Measurements from ENCODE around the gene SUSD3. TPM values are rescaled to one million over a fixed set of nuclear protein-coding genes. Genes with fewer than 3 reads are reported as not detected.
A peak's percentile ranks its signal among the peaks of the same experiment; 100 is the strongest.
"Not testable (repeated sequence)": the region's sequence is repeated elsewhere in the genome, so short reads cannot be mapped to it uniquely, and the experiment has no call there.

The SUSD3 gene
- total and polyA plus RNA-seq, 4 donors: 2.0 to 9.7 (median 5.1) TPM

- 81 to 88% methylated on average over 16 of the region's 16 CpGs for WGBS, 2 donors
- ATAC-seq (ENCODE audit: insufficient read depth, low FRiP score) (no peak), DNase-seq (peak in 1 of 3 donors; percentile 7)
- H3K9me3 ChIP-seq (ENCODE audit: control insufficient read depth in 4 of 4, insufficient read depth in 3 of 4, low read length in 3 of 4): peaks cover 0 to 4% (median 0%) of the 10 kb centered on the region in 4 donors
- TF ChIP-seq CTCF (IDR thresholded peaks at IDR 0.05; ENCODE audit: control extremely low read depth, extremely low read depth): no peak
- H3K27ac ChIP-seq (ENCODE audit: low read depth in 1 of 2, low read length in 1 of 2): peak overlapping the region in 1 of 2 donors; percentile 82
- H3K4me3 ChIP-seq: no peak overlapping the region
- H3K36me3 ChIP-seq (ENCODE audit: control insufficient read depth in 4 of 4, insufficient read depth in 4 of 4, low read length in 4 of 4): no peaks in the 10 kb centered on the region
- peaks cover 0 to 25% (median 6%) of the 10 kb centered on the region in 5 donors for H3K4me1 ChIP-seq (ENCODE audit: control insufficient read depth in 5 of 5, insufficient read depth in 5 of 5, low read length in 5 of 5)
- no peaks in the 10 kb centered on the region for H3K27me3 ChIP-seq (ENCODE audit: control insufficient read depth in 3 of 3, insufficient read depth in 3 of 3, low read length in 2 of 3)
- H3K9ac ChIP-seq (ENCODE audit: insufficient read depth in 1 of 2, low read length in 2 of 2): no peak overlapping the region
Measured at GRCh38 chr9:93099551-93100275, 41.2 kb downstream of the SUSD3 start.

GRCh38 chr9:93100276-93100636 lies 41.8 kb downstream of the SUSD3 start:
- no peak for TF ChIP-seq CTCF (IDR thresholded peaks at IDR 0.05; ENCODE audit: control extremely low read depth, extremely low read depth)
- Histone ChIP-seq H3K27ac (ENCODE audit: low read depth in 1 of 2, low read length in 1 of 2) (no peak overlapping the region), H3K4me1 (ENCODE audit: control insufficient read depth in 5 of 5, insufficient read depth in 5 of 5, low read length in 5 of 5) (peaks cover 0 to 25% (median 6%) of the 10 kb centered on the region in 5 donors), H3K27me3 (ENCODE audit: control insufficient read depth in 3 of 3, insufficient read depth in 3 of 3, low read length in 2 of 3) (no peaks in the 10 kb centered on the region), H3K36me3 (ENCODE audit: control insufficient read depth in 4 of 4, insufficient read depth in 4 of 4, low read length in 4 of 4) (no peaks in the 10 kb centered on the region), H3K9me3 (ENCODE audit: control insufficient read depth in 4 of 4, insufficient read depth in 3 of 4, low read length in 3 of 4) (peaks cover 0 to 4% (median 0%) of the 10 kb centered on the region in 4 donors), H3K9ac (ENCODE audit: insufficient read depth in 1 of 2, low read length in 2 of 2) (no peak overlapping the region), H3K4me3 (no peak overlapping the region)
- ATAC-seq (ENCODE audit: insufficient read depth, low FRiP score): no peak
- DNase-seq: no peak
- WGBS, 2 donors: 94 to 97% methylated on average over 8 of the region's 8 CpGs

- H3K27ac ChIP-seq (ENCODE audit: low read depth in 1 of 2, low read length in 1 of 2); H3K9ac ChIP-seq (ENCODE audit: insufficient read depth in 1 of 2, low read length in 2 of 2); DNase-seq; H3K4me3 ChIP-seq; H3K27me3 ChIP-seq (ENCODE audit: control insufficient read depth in 3 of 3, insufficient read depth in 3 of 3, low read length in 2 of 3); H3K9me3 ChIP-seq (ENCODE audit: control insufficient read depth in 4 of 4, insufficient read depth in 3 of 4, low read length in 3 of 4); ATAC-seq (ENCODE audit: insufficient read depth, low FRiP score); H3K36me3 ChIP-seq (ENCODE audit: control insufficient read depth in 4 of 4, insufficient read depth in 4 of 4, low read length in 4 of 4): not testable (repeated sequence)
- 95 to 97% methylated on average over 11 of the region's 11 CpGs for WGBS, 2 donors
- peaks cover 0 to 25% (median 6%) of the 10 kb centered on the region in 5 donors for H3K4me1 ChIP-seq (ENCODE audit: control insufficient read depth in 5 of 5, insufficient read depth in 5 of 5, low read length in 5 of 5)
Measured at GRCh38 chr9:93101086-93101485, 42.6 kb downstream of the SUSD3 start.

GRCh38 chr9:93105620-93106019 lies 47.1 kb downstream of the SUSD3 start:
- Histone ChIP-seq H3K36me3 (ENCODE audit: control insufficient read depth in 4 of 4, insufficient read depth in 4 of 4, low read length in 4 of 4) (peaks cover 0 to 8% (median 3%) of the 10 kb centered on the region in 4 donors), H3K4me1 (ENCODE audit: control insufficient read depth in 5 of 5, insufficient read depth in 5 of 5, low read length in 5 of 5) (no peaks in the 10 kb centered on the region), H3K27me3 (ENCODE audit: control insufficient read depth in 3 of 3, insufficient read depth in 3 of 3, low read length in 2 of 3) (no peaks in the 10 kb centered on the region), H3K9me3 (ENCODE audit: control insufficient read depth in 4 of 4, insufficient read depth in 3 of 4, low read length in 3 of 4) (peaks cover 0 to 4% (median 0%) of the 10 kb centered on the region in 4 donors), H3K9ac (ENCODE audit: insufficient read depth in 1 of 2, low read length in 2 of 2) (no peak overlapping the region), H3K4me3 (no peak overlapping the region), H3K27ac (ENCODE audit: low read depth in 1 of 2, low read length in 1 of 2) (no peak overlapping the region)
- ATAC-seq (ENCODE audit: insufficient read depth, low FRiP score) (no peak), DNase-seq (no peak)
- TF ChIP-seq CTCF (IDR thresholded peaks at IDR 0.05; ENCODE audit: control extremely low read depth, extremely low read depth): no peak
- 69 to 76% methylated on average over 1 of the region's 1 CpG for WGBS, 2 donors

Measured in lung (tissue), 12 donors.